Ramos (cell line): Measurements from ENCODE around the gene PPP2R2D.
"Not testable (repeated sequence)": the region's sequence is repeated elsewhere in the genome, so short reads cannot be mapped to it uniquely, and the experiment has no call there.

Experiments used
- in situ Hi-C: fragments of 300-500 bp; cut with MboI; formaldehyde crosslinking; loops from one replicate; pipeline ENCODE4 v1.14.3; 2022; ENCODE audit warnings: low sequenced_read_pairs; ENCODE audit not compliant: unreplicated experiment

PPP2R2D gene

GRCh38 chr10:131938681-131939080 lies 37.9 kb downstream of the PPP2R2D start:
- in situ Hi-C loops = no loop called here

- in situ Hi-C loops = no loop called here
These were observed 41.6 kb downstream of the PPP2R2D start for GRCh38 chr10:131942455-131942854.

GRCh38 chr10:131943021-131943814 lies 42.4 kb downstream of the PPP2R2D start:
- in situ Hi-C loops = no loop called here

GRCh38 chr10:131944412-131944811 lies 43.6 kb downstream of the PPP2R2D start:
- in situ Hi-C loops = no loop called here

- in situ Hi-C loops = no loop called here
These were observed 44.3 kb downstream of the PPP2R2D start for GRCh38 chr10:131944976-131945695.

GRCh38 chr10:131946321-131946751 lies 45.5 kb downstream of the PPP2R2D start:
- in situ Hi-C loops = no loop called here

- in situ Hi-C loops = no loop called here
These were observed 46.1 kb downstream of the PPP2R2D start for GRCh38 chr10:131946880-131947279.

- in situ Hi-C loops = no loop called here
These were observed 47.0 kb downstream of the PPP2R2D start for GRCh38 chr10:131947631-131948347.

- in situ Hi-C loops = no loop called here
These were observed 47.7 kb downstream of the PPP2R2D start for GRCh38 chr10:131948501-131948900.

GRCh38 chr10:131949041-131949862 lies 48.4 kb downstream of the PPP2R2D start:
- in situ Hi-C loops = no loop called here

- in situ Hi-C loops = not testable (repeated sequence)
These were observed 49.1 kb downstream of the PPP2R2D start for GRCh38 chr10:131949908-131950307.

GRCh38 chr10:131954356-131954965 lies 53.7 kb downstream of the PPP2R2D start:
- in situ Hi-C loops = no loop called here

GRCh38 chr10:131955591-131956340 lies 55.0 kb downstream of the PPP2R2D start:
- in situ Hi-C loops = no loop called here

GRCh38 chr10:131959841-131960240 lies 59.0 kb downstream of the PPP2R2D start:
- in situ Hi-C loops = no loop called here

- in situ Hi-C loops = no loop called here
These were observed 59.8 kb downstream of the PPP2R2D start for GRCh38 chr10:131960631-131961046.

- in situ Hi-C loops = no loop called here
These were observed 60.4 kb downstream of the PPP2R2D start for GRCh38 chr10:131961047-131961776.

GRCh38 chr10:131961777-131962662 lies 61.2 kb downstream of the PPP2R2D start:
- in situ Hi-C loops = no loop called here
